Vagina (tissue), 2 donors: ENCODE data around the gene TMEM150A. TPM values are rescaled to one million over a fixed set of nuclear protein-coding genes. Genes with fewer than 3 reads are reported as not detected.

Source experiments
- DNase-seq, 2 donors: peaks; one replicate each; pipeline ENCODE4 v3.0.0-alpha.2; 2017; ENCODE audit errors: extremely low spot score in 2 of 2
- H3K27ac ChIP-seq: fragments of 200-600 bp; sonication (generic); one replicate; pipeline ENCODE4 v1.5.1; 2019
- H3K27me3 ChIP-seq: fragments of 200-600 bp; sonication (generic); one replicate; pipeline ENCODE4 v1.5.1; 2019
- H3K36me3 ChIP-seq, 2 donors: fragments of 200-600 bp; sonication (generic); one replicate each; pipeline ENCODE4 v1.5.1; 2017 to 2019
- H3K4me1 ChIP-seq: fragments of 200-600 bp; sonication (generic); one replicate; pipeline ENCODE4 v1.5.1; 2019
- H3K4me3 ChIP-seq, 2 donors: fragments of 200-600 bp; sonication (generic); 1 replicate in 1 of 2; 2 replicates in 1 of 2; pipeline ENCODE4 v1.5.1; 2016 to 2019
- H3K9me3 ChIP-seq: fragments of 200-600 bp; sonication (generic); one replicate; pipeline ENCODE4 v1.5.1; 2019
- CTCF ChIP-seq, 3 experiments: fragments of 450-650 bp in 2 of 3; fragments of 200-600 bp in 1 of 3; sonication (generic) in 1 of 3; IDR thresholded peaks; one replicate each; pipeline ENCODE4 v1.5.1; 2017 to 2019; ENCODE audit warnings: antibody characterized with exemption in 3 of 3, mild to moderate bottlenecking in 2 of 3, moderate library complexity in 2 of 3
- POLR2A ChIP-seq, 2 donors: fragments of 450-650 bp; IDR thresholded peaks; one replicate each; pipeline ENCODE4 v1.6.1; 2017; ENCODE audit warnings: antibody characterized with exemption in 2 of 2, mild to moderate bottlenecking in 2 of 2, moderate library complexity in 2 of 2
- POLR2AphosphoS5 ChIP-seq, 2 donors: sonication (generic); formaldehyde crosslinking; IDR thresholded peaks; one replicate each; pipeline ENCODE4 v1.9.0; 2017; ENCODE audit warnings: antibody characterized with exemption in 2 of 2, mild to moderate bottlenecking in 2 of 2, low read depth in 1 of 2; ENCODE audit not compliant: insufficient read depth in 1 of 2
- intact Hi-C: fragments of 100-400 bp; cut with DNase I; formaldehyde crosslinking; loops from one replicate; pipeline ENCODE4 v1.15.1; 2023
- total RNA-seq: library from RNA; depleted of rRNA; stranded (reverse); fragments of >200 nt; gene quantifications from one replicate; pipeline ENCODE4 v1.2.3, GENCODE V29; 2016

Gene TMEM150A
- total RNA-seq, 1 donor from 2014 or later: 22.6 TPM

DNA sequence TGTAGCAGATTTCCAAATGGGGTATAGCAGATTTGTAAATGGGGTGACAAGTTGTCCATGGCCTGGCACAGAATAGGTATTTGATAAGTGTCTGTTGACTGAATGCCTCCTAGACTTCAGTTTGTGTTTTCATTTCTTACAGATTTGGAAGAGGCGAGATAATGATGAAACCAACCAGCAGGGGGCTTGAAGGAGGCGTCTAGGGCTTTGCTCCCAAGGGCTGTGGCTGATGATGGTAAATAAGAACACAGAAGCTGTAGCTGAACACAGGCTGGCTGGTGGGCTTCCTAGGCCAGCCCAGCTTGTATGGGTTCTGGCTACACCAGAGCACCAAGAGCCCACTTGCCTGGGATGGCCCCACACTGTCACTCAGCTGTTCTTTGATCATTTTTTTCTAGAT, 46.1 kb upstream of the TMEM150A start:
- Histone ChIP-seq H3K27ac (no peak overlapping the region), H3K27me3 (no peaks in the 10 kb centered on the region), H3K36me3 (peaks cover 0 to 88% of the 10 kb centered on the region in 2 donors), H3K9me3 (no peaks in the 10 kb centered on the region), H3K4me1 (no peaks in the 10 kb centered on the region), H3K4me3 (no peak overlapping the region)
- TF ChIP-seq POLR2A (IDR thresholded peaks at IDR 0.05) (no peak), CTCF (IDR thresholded peaks at IDR 0.05) (no peak), POLR2AphosphoS5 (IDR thresholded peaks at IDR 0.05; ENCODE audit: insufficient read depth in 1 of 2, low read depth in 1 of 2) (no peak)
- intact Hi-C loops: no loop called here
- DNase-seq: no peak

DNA sequence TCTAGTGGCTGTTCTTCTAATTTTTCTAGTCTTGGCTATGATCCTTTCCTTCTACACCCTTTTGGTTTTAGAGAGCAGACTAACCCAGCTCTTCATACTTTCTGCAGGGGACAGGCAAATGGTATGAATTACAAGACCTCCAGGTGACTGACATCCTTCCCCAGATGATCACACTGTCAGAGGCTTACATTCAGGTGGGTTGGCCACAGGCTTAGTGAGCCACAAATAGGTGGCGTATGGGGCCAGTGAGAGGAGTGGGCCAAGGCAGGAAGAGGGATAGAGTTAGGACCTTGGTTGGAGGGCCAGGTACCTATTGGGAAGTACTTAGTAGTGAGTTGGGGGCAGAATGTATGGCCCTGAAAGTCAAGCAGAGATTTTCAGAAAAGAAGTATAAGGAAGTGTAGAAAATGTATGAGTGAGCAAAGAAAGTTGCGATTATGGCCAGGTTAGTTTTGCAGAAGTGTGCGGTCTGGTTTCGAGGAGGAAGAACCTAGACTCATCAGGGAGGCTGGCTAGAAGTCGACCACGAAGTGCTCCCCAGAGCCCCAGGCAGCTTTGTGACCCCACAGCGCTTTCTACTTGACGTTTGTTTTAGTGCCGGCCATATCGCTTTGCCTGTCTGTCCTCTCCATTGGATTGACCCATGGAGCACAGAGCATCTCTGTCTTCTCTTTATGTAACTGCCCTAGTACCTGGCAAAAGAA, 45.5 kb upstream of the TMEM150A start:
- Histone ChIP-seq H3K4me3 (no peak overlapping the region), H3K4me1 (no peaks in the 10 kb centered on the region), H3K27ac (no peak overlapping the region), H3K36me3 (peaks cover 0 to 89% of the 10 kb centered on the region in 2 donors), H3K27me3 (no peaks in the 10 kb centered on the region), H3K9me3 (no peaks in the 10 kb centered on the region)
- TF ChIP-seq CTCF (IDR thresholded peaks at IDR 0.05) (no peak), POLR2AphosphoS5 (IDR thresholded peaks at IDR 0.05; ENCODE audit: insufficient read depth in 1 of 2, low read depth in 1 of 2) (no peak), POLR2A (IDR thresholded peaks at IDR 0.05) (no peak)
- intact Hi-C loops: no loop called here
- DNase-seq: no peak

GRCh38 chr2:85646166-85646565, 43.7 kb upstream of the TMEM150A start:
- Histone ChIP-seq H3K36me3 (peaks cover 0 to 99% of the 10 kb centered on the region in 2 donors), H3K27ac (no peak overlapping the region), H3K4me1 (no peaks in the 10 kb centered on the region), H3K9me3 (no peaks in the 10 kb centered on the region), H3K27me3 (no peaks in the 10 kb centered on the region), H3K4me3 (no peak overlapping the region)
- DNase-seq: no peak
- no peak for TF ChIP-seq CTCF (IDR thresholded peaks at IDR 0.05)
- TF ChIP-seq POLR2AphosphoS5 (IDR thresholded peaks at IDR 0.05; ENCODE audit: insufficient read depth in 1 of 2, low read depth in 1 of 2): no peak
- TF ChIP-seq POLR2A (IDR thresholded peaks at IDR 0.05): no peak
- intact Hi-C loops: no loop called here

GRCh38 chr2:85644909-85645308, 42.4 kb upstream of the TMEM150A start:
- Histone ChIP-seq H3K27me3 (no peaks in the 10 kb centered on the region), H3K27ac (no peak overlapping the region), H3K9me3 (no peaks in the 10 kb centered on the region), H3K4me1 (no peaks in the 10 kb centered on the region), H3K4me3 (no peak overlapping the region), H3K36me3 (peaks cover 0 to 99% of the 10 kb centered on the region in 2 donors)
- intact Hi-C loops: no loop called here
- DNase-seq: no peak
- no peak for TF ChIP-seq POLR2AphosphoS5 (IDR thresholded peaks at IDR 0.05; ENCODE audit: insufficient read depth in 1 of 2, low read depth in 1 of 2)
- TF ChIP-seq CTCF (IDR thresholded peaks at IDR 0.05): no peak
- TF ChIP-seq POLR2A (IDR thresholded peaks at IDR 0.05): no peak

DNA sequence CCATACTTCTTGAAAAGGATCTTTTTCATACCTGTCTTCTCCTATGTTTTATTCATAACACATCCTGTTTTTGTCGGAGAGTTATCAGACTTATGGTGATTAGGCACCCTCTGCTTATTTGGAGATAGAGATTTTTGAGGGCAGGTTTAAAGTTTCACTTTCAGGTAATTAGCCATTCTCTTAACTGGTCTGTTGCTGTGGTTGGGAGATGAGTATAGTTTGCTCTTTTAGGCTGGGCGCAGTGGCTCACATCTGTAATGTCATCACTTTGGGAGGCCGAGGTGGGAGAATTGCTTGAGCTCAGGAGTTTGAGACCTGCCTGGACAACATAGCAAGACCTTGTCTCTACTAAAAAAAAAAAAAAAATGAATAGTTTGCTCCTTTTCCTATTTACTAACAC, 40.2 kb upstream of the TMEM150A start:
- DNase-seq: no peak
- Histone ChIP-seq H3K36me3 (peaks cover 0 to 97% of the 10 kb centered on the region in 2 donors), H3K27ac (no peak overlapping the region), H3K9me3 (no peaks in the 10 kb centered on the region), H3K4me1 (no peaks in the 10 kb centered on the region), H3K4me3 (no peak overlapping the region), H3K27me3 (no peaks in the 10 kb centered on the region)
- intact Hi-C loops: no loop called here
- TF ChIP-seq CTCF (IDR thresholded peaks at IDR 0.05) (no peak), POLR2AphosphoS5 (IDR thresholded peaks at IDR 0.05; ENCODE audit: insufficient read depth in 1 of 2, low read depth in 1 of 2) (no peak), POLR2A (IDR thresholded peaks at IDR 0.05) (no peak)
